ENCODE data around the gene SETD5.
"Not testable (repeated sequence)": the region's sequence is repeated elsewhere in the genome, so short reads cannot be mapped to it uniquely, and the experiment has no call there.

The SETD5 gene

DNA sequence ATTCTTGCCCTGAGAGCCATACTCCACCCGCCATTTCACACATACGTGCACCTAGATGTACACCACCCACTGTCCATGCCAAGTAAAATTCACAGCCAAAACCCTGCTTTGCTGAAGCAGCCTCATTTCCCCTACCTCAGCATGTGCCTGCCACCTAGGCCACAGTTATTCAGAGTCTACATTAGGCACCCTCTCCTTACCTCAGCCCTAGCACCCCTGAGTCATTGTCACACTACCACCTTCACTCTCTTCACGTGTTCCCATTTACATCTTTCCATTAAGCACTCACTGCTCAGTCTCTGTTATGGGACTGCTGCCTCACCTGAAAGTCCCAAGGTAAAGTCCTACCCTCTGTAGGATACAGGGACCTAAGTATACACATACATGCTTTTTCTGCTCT is 70.0 kb downstream of the SETD5 start:
- no peak for DNase-seq (ENCODE audit: low read depth, low spot score)

GRCh38 chr3:9468460-9468859 is 71.0 kb downstream of the SETD5 start:
- no peak for DNase-seq (ENCODE audit: low read depth, low spot score)

DNA sequence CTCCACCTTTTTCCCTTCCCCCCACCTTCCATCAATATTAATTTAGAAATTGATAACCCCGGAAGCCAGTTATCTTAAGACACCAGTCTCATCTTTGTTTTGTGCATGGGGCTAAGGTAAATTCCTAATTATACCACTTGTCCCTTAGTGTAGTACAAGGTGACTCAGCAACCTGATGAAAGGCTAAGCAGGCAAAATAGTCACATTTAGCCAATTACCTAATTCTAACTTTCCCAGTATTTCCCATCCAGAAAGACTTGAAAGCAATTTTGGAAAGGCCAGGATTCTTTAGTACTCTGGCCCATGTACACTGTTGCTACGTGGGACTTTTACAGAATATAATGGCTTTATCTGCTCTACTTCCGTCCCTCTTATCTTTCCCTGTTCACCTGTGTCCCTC is 72.6 kb downstream of the SETD5 start:
- DNase-seq (ENCODE audit: low read depth, low spot score), result no peak

DNA sequence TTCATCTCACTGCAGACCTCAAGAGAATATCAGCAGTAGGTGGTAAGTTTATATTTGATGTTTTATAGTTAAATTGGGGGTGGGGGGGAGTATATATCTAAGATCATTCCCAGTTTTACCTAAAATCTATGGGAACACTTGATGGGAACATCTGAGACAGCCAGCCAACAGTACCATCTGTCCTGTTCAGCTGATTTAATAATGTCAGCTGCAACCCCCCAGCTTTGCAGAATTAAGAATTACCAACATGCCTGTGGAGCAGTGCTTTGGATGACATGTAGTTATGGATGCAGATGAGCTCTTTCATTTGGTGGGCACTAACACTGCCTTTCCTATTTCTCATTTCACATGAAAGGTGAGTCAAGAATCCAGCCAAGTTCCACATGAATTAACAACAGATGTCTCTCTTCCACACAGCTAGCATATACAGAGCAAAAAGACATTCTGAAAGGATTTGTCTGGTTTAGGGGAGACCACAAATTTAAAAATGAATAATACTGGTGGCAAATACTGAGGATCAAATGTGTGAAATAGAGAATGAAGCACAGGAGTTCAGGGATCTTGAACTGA is 76.2 kb downstream of the SETD5 start:
- DNase-seq (ENCODE audit: low read depth, low spot score), result no peak

GRCh38 chr3:9474482-9474881 is 77.1 kb downstream of the SETD5 start:
- no peak for DNase-seq (ENCODE audit: low read depth, low spot score)

- DNase-seq (ENCODE audit: low read depth, low spot score), result no peak
These were observed 79.5 kb downstream of the SETD5 start for GRCh38 chr3:9476935-9477334.

DNA sequence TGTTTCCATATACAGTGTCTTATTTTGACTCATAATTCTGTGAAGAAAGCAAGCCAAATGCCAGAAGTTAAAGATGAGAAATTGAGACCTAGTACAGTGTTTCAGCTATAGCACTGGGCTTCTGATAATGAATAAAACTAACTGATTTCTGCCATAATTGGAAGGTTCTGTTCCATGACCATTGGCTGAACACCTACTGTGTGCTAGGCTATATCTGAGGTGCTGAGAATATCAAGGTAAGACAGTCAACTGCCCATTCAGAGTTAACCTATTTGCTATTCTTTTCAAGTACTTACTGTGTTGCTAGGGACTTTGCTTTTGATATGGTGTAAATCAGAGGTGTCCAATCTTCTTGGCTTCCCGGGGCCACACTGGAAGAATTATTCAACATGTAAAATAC is 82.8 kb downstream of the SETD5 start:
- DNase-seq (ENCODE audit: low read depth, low spot score), result no peak

- DNase-seq (ENCODE audit: low read depth, low spot score), result no peak
These were observed 87.8 kb downstream of the SETD5 start for GRCh38 chr3:9485248-9485647.

DNA sequence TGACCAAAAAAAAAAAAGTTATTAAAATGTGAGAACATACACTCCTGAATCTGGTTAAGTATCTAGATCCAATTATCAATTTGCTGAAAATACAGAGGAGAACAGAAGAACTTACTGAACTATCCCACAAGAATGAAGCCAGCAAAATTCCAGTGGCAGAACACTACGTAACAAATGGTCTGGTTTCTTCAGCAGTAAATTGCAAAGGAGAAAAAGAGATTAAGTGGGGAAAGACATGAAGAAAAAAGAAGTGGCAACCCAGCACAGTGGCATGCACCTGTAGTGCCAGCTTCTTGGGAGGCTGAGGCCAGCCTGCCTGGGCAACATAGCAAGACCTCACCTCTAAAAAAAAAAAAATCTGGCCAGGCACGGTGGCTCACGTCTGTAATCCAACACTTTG is 94.1 kb downstream of the SETD5 start:
- DNase-seq (ENCODE audit: low read depth, low spot score), result no peak

GRCh38 chr3:9494036-9494435 is 96.6 kb downstream of the SETD5 start:
- DNase-seq (ENCODE audit: low read depth, low spot score), result not testable (repeated sequence)

DNA sequence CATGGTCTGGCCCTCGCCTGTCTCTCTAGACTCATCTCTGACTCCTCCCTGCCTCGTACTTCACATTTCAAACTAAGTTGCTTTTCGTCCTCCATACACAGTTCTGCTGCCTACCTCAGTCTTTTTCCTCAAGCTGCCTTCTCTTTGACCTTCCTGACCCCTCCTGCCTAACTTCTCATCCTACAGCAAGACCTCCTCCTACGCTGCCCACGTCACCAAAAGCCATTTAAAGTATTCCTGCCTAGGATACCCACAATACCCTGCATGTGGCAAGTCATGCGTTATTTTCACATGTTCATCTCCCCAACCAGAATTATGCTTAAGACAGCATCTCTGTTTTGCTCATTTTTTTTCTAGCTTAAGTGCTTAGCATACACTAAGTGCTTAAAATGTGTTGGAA is 99.5 kb downstream of the SETD5 start:
- no peak for DNase-seq (ENCODE audit: low read depth, low spot score)

DNA sequence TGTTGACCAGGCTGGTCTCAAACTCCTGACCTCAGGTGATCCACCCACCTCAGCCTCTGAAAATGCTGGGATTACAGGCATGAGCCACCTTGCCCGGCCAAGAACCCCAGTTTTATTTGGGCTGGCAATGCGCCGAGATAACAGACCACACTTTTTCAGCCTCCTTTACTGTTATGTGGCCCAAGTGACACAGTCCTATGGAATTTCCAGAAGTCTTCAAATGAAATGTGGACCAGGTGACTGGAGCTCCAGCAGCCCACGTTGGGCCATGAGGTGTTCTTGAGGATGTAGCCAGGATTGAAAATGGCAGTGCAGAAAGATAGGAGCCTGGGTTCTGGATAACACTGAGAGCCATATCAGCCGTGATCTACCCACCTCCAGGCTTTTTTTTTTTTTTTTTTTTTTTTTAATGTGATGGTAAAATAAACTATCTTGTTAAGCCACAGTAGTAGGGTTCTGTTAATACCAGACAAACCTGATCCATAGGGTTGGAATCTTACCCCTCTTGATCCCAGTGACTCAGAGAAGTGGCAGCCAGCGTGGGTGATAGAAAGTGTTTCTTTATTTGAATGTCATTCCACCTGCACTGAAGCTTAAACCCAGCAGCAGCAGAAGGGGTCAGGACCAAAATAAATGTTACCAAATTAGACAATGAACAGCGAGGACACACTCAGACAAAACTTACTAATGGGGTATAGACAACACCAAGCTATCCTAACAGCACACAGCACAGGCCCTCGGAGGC is 100.6 kb downstream of the SETD5 start:
- DNase-seq (ENCODE audit: low read depth, low spot score), result no peak

DNA sequence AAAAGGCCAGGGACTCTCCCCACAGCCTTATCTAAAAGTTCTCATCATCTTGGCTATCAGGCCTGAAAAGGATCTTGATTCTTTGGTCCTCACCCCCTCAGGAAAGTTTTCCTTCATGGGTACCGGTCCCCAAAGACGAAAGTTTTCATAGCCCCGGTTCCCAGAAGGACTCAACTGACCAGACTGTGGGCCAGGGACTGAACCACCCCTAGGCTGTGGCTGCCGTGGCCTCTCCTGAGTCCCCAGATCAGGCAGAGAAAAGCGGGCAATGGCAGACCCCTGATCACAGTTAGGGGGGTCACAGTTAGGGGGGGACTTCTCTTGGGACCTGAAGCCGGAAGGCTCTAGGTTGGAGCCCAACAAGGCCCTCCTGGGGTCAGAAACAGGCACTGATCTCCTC is 101.4 kb downstream of the SETD5 start:
- DNase-seq (ENCODE audit: low read depth, low spot score), result no peak

DNA sequence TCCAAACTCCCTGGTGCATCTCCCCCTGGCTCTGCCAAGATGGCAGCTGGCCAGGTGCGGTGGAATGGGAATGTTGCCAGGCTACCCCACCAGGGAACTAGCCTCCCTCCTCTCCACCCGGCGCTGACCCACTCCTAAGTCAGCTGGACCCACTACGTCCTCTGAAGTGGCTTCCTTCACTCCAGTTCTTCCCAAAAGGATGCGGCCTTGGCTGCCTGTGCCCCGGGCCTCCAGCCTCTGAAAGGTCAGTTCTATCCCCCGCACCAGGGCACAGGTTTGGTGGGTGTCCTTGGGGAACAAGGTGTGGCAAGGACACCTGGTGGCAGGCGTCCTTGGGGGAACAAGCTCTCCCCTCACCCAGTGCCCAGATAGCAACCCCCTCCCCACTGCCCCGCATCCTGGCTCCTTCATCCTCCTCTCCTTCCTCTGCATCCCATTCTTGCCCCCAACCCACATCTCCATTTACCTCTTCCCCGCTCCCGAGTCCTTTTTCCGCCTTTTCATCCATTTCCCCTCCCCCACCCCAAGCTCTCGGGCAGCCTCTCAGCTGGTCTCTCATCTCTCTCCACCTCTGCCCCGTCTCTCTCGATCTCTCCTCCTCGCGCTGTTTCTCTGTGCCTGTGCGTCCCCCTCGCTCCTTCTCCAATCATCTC is 102.2 kb downstream of the SETD5 start:
- DNase-seq (ENCODE audit: low read depth, low spot score), result no peak

GRCh38 chr3:9500108-9501050 is 103.0 kb downstream of the SETD5 start:
- peak; percentile 38 for DNase-seq (ENCODE audit: low read depth, low spot score)

- no peak for DNase-seq (ENCODE audit: low read depth, low spot score)
These were observed 103.8 kb downstream of the SETD5 start for GRCh38 chr3:9501226-9501625.

- peak; percentile 49 for DNase-seq (ENCODE audit: low read depth, low spot score)
These were observed 105.9 kb downstream of the SETD5 start for GRCh38 chr3:9503283-9503682.

- DNase-seq (ENCODE audit: low read depth, low spot score), result no peak
These were observed 110.5 kb downstream of the SETD5 start for GRCh38 chr3:9507586-9508578.

- no peak for DNase-seq (ENCODE audit: low read depth, low spot score)
These were observed 111.4 kb downstream of the SETD5 start for GRCh38 chr3:9508781-9509180.

DNA sequence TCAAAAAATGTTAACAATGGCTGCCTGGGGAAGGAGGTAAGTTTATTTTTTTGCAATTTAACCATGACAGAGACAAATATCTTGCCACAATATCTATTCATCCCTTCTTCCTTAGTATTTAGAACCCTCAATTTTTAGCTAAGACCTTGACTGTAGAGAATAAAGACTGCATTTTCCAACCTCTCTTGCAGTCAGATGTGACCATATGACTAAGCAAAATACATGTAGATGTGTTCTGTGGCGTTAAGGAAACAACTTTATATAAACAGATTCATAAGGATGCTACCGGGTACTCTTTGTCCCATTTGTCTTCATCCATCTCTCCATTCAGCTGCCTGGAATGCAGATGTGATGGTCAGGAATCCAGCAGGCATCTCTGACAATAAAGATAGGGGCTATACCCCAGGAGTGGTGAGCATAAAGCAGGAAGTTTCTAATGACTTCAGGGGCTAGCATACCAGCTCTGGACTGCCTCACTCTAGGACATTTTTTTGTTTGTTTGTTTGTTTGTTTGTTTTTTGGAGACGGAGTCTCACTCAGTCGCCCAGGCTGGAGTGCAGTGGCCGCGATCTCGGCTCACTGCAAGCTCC is 115.1 kb downstream of the SETD5 start:
- no peak for DNase-seq (ENCODE audit: low read depth, low spot score)
